EL (cell line): ENCODE results near the gene ASB6.
A peak's percentile ranks its signal among the peaks of the same experiment; 100 is the strongest.
"Not testable (repeated sequence)": the region's sequence is repeated elsewhere in the genome, so short reads cannot be mapped to it uniquely, and the experiment has no call there.

ENCODE experiments used
- DNase-seq: peaks from one replicate; pipeline ENCODE4 v3.0.0-alpha.2; 2016

Gene ASB6

GRCh38 chr9:129640871-129641749 lies 841 bp downstream of the ASB6 start:
- no peak for DNase-seq

GRCh38 chr9:129640086-129640870 lies 1.7 kb downstream of the ASB6 start:
- peak; percentile 46 for DNase-seq

- no peak for DNase-seq
Observed at GRCh38 chr9:129639756-129640085, 2.2 kb downstream of the ASB6 start.

- no peak for DNase-seq
Observed at GRCh38 chr9:129639034-129639630, 2.8 kb downstream of the ASB6 start.

GRCh38 chr9:129637673-129638439 lies 4.1 kb downstream of the ASB6 start:
- DNase-seq: no peak

- DNase-seq: no peak
Observed at GRCh38 chr9:129637102-129637501, 4.8 kb downstream of the ASB6 start.

GRCh38 chr9:129636343-129636742 lies 5.6 kb downstream of the ASB6 start:
- DNase-seq: not testable (repeated sequence)

- DNase-seq: no peak
Observed at GRCh38 chr9:129635099-129636065, 6.6 kb downstream of the ASB6 start.

- no peak for DNase-seq
Observed at GRCh38 chr9:129633848-129634247, 8.1 kb downstream of the ASB6 start.

- DNase-seq: no peak
Observed at GRCh38 chr9:129633207-129633606, 8.7 kb downstream of the ASB6 start.

GRCh38 chr9:129632460-129632859 lies 9.5 kb downstream of the ASB6 start:
- DNase-seq: peak; percentile 61

GRCh38 chr9:129631674-129632129 lies 10.2 kb downstream of the ASB6 start:
- no peak for DNase-seq

- DNase-seq: peak; percentile 84
Observed at GRCh38 chr9:129630967-129631673, 10.8 kb downstream of the ASB6 start.

GRCh38 chr9:129629251-129629820 lies 12.6 kb downstream of the ASB6 start:
- DNase-seq: no peak

- DNase-seq: no peak
Observed at GRCh38 chr9:129628709-129629108, 13.2 kb downstream of the ASB6 start.

GRCh38 chr9:129627556-129628440 lies 14.2 kb downstream of the ASB6 start:
- peak; percentile 65 for DNase-seq

GRCh38 chr9:129626625-129627284 lies 15.2 kb downstream of the ASB6 start:
- peak; percentile 97 for DNase-seq

- DNase-seq: peak; percentile 81
Observed at GRCh38 chr9:129626079-129626624, 15.8 kb downstream of the ASB6 start, which contains the start of gene NTMT1. Gene NTMT1 (plus strand): TSS chr9:129626163. CDS start chr9:129632704, 6,541 bp downstream.
